Fibroblast of villous mesenchyme (primary cell): Measurements from ENCODE around the gene ZNF30. TPM values are rescaled to one million over a fixed set of nuclear protein-coding genes. Genes with fewer than 3 reads are reported as not detected.

Experiments
- DNase-seq: peaks from one replicate; pipeline ENCODE4 v3.0.0-alpha.2; 2010; ENCODE audit warnings: low read depth
- H3K4me3 ChIP-seq: 2 replicates; pipeline ENCODE4 v1.5.1; 2011; ENCODE audit warnings: low read depth, mild to moderate bottlenecking, low read length
- total RNA-seq: library from RNA; depleted of rRNA; stranded (reverse); fragments of >200 nt; gene quantifications from 2 replicates; pipeline ENCODE4 v1.2.3, GENCODE V29; 2012
- TF ChIP-seq, protein P1 (sequence below): IDR thresholded peaks from 2 replicates; pipeline ENCODE4 v1.5.1; 2012; ENCODE audit warnings: low read depth, mild to moderate bottlenecking, low read length; ENCODE audit not compliant: insufficient read depth

The ZNF30 gene
- total RNA-seq, 1 donor = 3.9 TPM

GRCh38 chr19:34959021-34959420 is 32.3 kb downstream of the ZNF30 start:
- no peak for DNase-seq
- no peak overlapping the region for H3K4me3 ChIP-seq
- TF ChIP-seq, protein P1, sequence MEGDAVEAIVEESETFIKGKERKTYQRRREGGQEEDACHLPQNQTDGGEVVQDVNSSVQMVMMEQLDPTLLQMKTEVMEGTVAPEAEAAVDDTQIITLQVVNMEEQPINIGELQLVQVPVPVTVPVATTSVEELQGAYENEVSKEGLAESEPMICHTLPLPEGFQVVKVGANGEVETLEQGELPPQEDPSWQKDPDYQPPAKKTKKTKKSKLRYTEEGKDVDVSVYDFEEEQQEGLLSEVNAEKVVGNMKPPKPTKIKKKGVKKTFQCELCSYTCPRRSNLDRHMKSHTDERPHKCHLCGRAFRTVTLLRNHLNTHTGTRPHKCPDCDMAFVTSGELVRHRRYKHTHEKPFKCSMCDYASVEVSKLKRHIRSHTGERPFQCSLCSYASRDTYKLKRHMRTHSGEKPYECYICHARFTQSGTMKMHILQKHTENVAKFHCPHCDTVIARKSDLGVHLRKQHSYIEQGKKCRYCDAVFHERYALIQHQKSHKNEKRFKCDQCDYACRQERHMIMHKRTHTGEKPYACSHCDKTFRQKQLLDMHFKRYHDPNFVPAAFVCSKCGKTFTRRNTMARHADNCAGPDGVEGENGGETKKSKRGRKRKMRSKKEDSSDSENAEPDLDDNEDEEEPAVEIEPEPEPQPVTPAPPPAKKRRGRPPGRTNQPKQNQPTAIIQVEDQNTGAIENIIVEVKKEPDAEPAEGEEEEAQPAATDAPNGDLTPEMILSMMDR = no peak

DNA sequence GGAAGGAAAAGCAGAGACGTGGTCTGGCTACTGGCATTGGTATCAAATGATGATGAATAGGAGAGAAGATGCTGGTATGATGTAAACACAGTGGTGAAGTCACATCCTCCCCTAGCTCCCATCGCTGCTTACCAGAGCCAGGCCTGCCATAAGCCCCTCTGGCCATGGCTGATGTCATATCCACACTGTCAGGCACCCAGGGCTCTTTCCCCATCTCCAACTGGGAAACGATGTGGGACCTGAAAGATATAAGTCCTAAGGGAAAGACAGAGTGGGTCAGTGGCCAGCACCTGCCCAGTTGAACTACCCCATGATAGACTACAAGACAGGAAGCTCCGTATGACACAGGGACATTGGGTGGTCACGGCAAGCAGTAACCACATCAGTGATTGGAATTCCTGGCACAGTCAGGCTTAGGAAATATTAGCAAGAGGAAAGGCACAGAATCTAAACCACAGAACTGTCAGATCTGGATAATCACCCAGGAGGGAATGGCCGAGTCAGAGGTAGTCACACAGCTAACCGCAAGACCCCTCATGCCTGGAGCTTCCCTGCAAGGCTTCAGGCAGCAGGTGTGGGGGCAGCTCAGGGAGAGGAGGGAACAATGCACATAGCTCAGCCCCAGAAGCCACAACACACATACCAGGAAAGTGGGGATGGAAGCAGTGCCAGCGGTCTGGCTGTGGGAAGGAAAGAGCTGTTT is 33.6 kb downstream of the ZNF30 start:
- no peak overlapping the region for H3K4me3 ChIP-seq
- DNase-seq = no peak
- TF ChIP-seq, protein P1 = no peak

DNA sequence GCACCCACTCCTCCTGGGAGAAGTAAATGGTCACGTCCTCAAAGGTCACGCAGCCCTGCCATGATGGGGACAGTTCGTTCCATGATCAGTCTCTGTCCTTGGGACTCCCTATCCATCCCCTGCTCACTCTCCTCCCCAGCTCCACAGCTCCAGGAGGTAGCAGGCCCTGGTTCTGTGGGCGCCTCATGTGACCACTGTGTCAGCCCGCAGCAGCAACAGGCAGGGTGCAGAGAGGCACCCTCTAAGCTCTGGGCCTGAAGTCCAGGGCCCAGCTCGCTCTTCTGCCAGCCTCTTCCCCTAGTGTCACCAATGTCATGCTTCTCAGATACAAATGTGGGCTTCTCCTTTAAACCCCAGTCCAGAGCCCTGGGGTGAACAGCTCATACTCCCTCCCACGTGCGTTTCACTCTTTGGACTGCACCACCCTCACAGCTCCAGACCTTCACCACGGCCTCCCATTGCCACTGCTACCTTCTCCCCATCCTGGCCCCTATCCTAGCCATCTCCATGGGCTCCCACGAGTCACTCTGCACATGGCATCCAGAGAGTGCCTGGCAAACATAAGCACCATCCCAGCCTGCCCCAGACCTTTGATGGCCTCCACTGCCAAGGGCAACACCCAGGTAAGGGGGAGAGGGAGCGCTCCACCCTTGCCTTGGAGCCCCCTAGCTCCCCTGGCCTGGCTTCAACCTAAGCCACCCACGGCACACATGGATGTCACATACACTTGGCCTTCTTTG is 34.4 kb downstream of the ZNF30 start:
- no peak overlapping the region for H3K4me3 ChIP-seq
- no peak for DNase-seq
- TF ChIP-seq, protein P1 = no peak

GRCh38 chr19:34961775-34962686 is 35.3 kb downstream of the ZNF30 start:
- peak overlapping the region; percentile 85 for H3K4me3 ChIP-seq
- TF ChIP-seq, protein P1 = no peak
- no peak for DNase-seq

- TF ChIP-seq, protein P1 = no peak
- no peak for DNase-seq
- H3K4me3 ChIP-seq = peak overlapping the region; percentile 85
Observed at GRCh38 chr19:34962687-34963572, 36.2 kb downstream of the ZNF30 start.
